Liver (tissue), 9 donors: Measurements from ENCODE around the gene PPP3CA. TPM values are rescaled to one million over a fixed set of nuclear protein-coding genes. Genes with fewer than 3 reads are reported as not detected.

Experiments
- DNase-seq: peaks from one replicate; pipeline ENCODE4 v3.0.0-alpha.2; 2017; ENCODE audit warnings: low spot score
- H3K27ac ChIP-seq, 2 donors: one replicate each; pipeline ENCODE4 v1.7.0; 2013; ENCODE audit warnings: inconsistent platforms in 2 of 2, low read length in 2 of 2, control low read depth in 1 of 2, low read depth in 1 of 2, mild to moderate bottlenecking in 1 of 2
- H3K27me3 ChIP-seq, 4 donors: one replicate each; pipeline versions ENCODE4 v1.6.1 to v1.7.0; 2013; ENCODE audit warnings: low read length in 3 of 4, inconsistent platforms in 1 of 4, mild to moderate bottlenecking in 1 of 4, moderate library complexity in 1 of 4; ENCODE audit not compliant: control insufficient read depth in 4 of 4, insufficient read depth in 4 of 4
- H3K36me3 ChIP-seq, 4 donors: one replicate each; pipeline versions ENCODE4 v1.6.1 to v1.7.0; 2013; ENCODE audit warnings: low read length in 3 of 4, mild to moderate bottlenecking in 3 of 4, low read depth in 1 of 4, moderate library complexity in 1 of 4; ENCODE audit not compliant: control insufficient read depth in 4 of 4, insufficient read depth in 3 of 4
- H3K4me1 ChIP-seq, 4 donors: one replicate each; pipeline versions ENCODE4 v1.6.1 to v1.7.0; 2013; ENCODE audit warnings: low read length in 3 of 4, mild to moderate bottlenecking in 3 of 4, moderate library complexity in 1 of 4; ENCODE audit not compliant: control insufficient read depth in 4 of 4, insufficient read depth in 4 of 4
- H3K4me3 ChIP-seq, 3 donors: one replicate each; pipeline versions ENCODE4 v1.6.1 to v1.7.0; 2013; ENCODE audit warnings: low read length in 3 of 3, control low read depth in 1 of 3, low read depth in 1 of 3, mild to moderate bottlenecking in 1 of 3
- H3K9ac ChIP-seq, 2 donors: one replicate each; pipeline ENCODE4 v1.7.0; 2013; ENCODE audit warnings: low read length in 2 of 2, mild to moderate bottlenecking in 2 of 2, moderate library complexity in 2 of 2, control low read depth in 1 of 2, low read depth in 1 of 2
- H3K9me3 ChIP-seq, 4 donors: one replicate each; pipeline versions ENCODE4 v1.6.1 to v1.7.0; 2013; ENCODE audit warnings: low read length in 3 of 4; ENCODE audit not compliant: control insufficient read depth in 4 of 4
- CTCF ChIP-seq: fragments of 150-350 bp; IDR thresholded peaks from 2 replicates; pipeline ENCODE4 v1.5.1; 2017; ENCODE audit warnings: improper control_type of control experiment, low read depth, low read length; ENCODE audit not compliant: missing input control
- EGR1 ChIP-seq, 2 donors: IDR thresholded peaks; 2 replicates each; pipeline ENCODE4 v1.6.1; 2016 to 2018; ENCODE audit warnings: antibody characterized with exemption in 2 of 2, low read depth in 2 of 2
- FOXA1 ChIP-seq: IDR thresholded peaks from 2 replicates; pipeline ENCODE4 v1.6.1; 2016; ENCODE audit warnings: antibody characterized with exemption
- FOXA2 ChIP-seq: IDR thresholded peaks from 2 replicates; pipeline ENCODE4 v1.6.1; 2016; ENCODE audit warnings: antibody characterized with exemption
- GABPA ChIP-seq, 2 donors: IDR thresholded peaks in 1 of 2; conservative IDR thresholded peaks in 1 of 2; 2 replicates each; pipeline ENCODE4 v1.6.1; 2016; ENCODE audit warnings: antibody characterized with exemption in 2 of 2, mild to moderate bottlenecking in 1 of 2, moderate library complexity in 1 of 2
- HNF4A ChIP-seq, 2 donors: conservative IDR thresholded peaks; 2 replicates each; pipeline ENCODE4 v1.6.1; 2016; ENCODE audit warnings: antibody characterized with exemption in 2 of 2, mild to moderate bottlenecking in 2 of 2
- HNF4G ChIP-seq: IDR thresholded peaks from 2 replicates; pipeline ENCODE4 v1.6.1; 2016; ENCODE audit warnings: antibody characterized with exemption
- JUND ChIP-seq, 2 donors: IDR thresholded peaks; 2 replicates each; pipeline ENCODE4 v1.6.1; 2016; ENCODE audit warnings: antibody characterized with exemption in 2 of 2
- MAX ChIP-seq: IDR thresholded peaks from 2 replicates; pipeline ENCODE4 v1.6.1; 2016; ENCODE audit warnings: antibody characterized with exemption
- NR2F2 ChIP-seq: IDR thresholded peaks from 2 replicates; pipeline ENCODE4 v1.6.1; 2016; ENCODE audit warnings: antibody characterized with exemption
- RAD21 ChIP-seq, 2 donors: IDR thresholded peaks; 2 replicates each; pipeline ENCODE4 v1.6.1; 2016; ENCODE audit warnings: antibody characterized with exemption in 2 of 2, mild to moderate bottlenecking in 2 of 2
- REST ChIP-seq: IDR thresholded peaks from 2 replicates; pipeline ENCODE4 v1.6.1; 2016; ENCODE audit warnings: antibody characterized with exemption, mild to moderate bottlenecking
- RXRA ChIP-seq, 2 donors: IDR thresholded peaks; 2 replicates each; pipeline ENCODE4 v1.6.1; 2017 to 2018; ENCODE audit warnings: antibody characterized with exemption in 2 of 2, mild to moderate bottlenecking in 1 of 2
- SP1 ChIP-seq: IDR thresholded peaks from 2 replicates; pipeline ENCODE4 v1.6.1; 2018; ENCODE audit warnings: antibody characterized with exemption, mild to moderate bottlenecking
- TAF1 ChIP-seq: conservative IDR thresholded peaks from 2 replicates; pipeline ENCODE4 v1.6.1; 2016; ENCODE audit warnings: antibody characterized with exemption, mild to moderate bottlenecking
- YY1 ChIP-seq: IDR thresholded peaks from 2 replicates; pipeline ENCODE4 v1.6.1; 2016; ENCODE audit warnings: antibody characterized with exemption, mild to moderate bottlenecking
- WGBS: extraction: QIAGEN DNeasy Blood & Tissue Kit; methylation state at CpG from one replicate; pipeline ENCODE4 v1.1.7; 2013; 5-methylcytosine and 5-hydroxymethylcytosine counted together
- polyA plus RNA-seq, 2 donors: library from polyadenylated mRNA; stranded (reverse) in 1 of 2; unstranded in 1 of 2; fragments of 200-250 nt in 1 of 2; fragments of >200 nt in 1 of 2; fragmentation: Nextera tagmentation in 1 of 2; extraction: Ambion mirVana in 1 of 2; gene quantifications; one replicate each; pipeline versions ENCODE4 v1.2.1 to v1.2.3, GENCODE V29; 2013 to 2015
- total RNA-seq, 2 donors: library from RNA; depleted of rRNA; stranded (reverse); fragments of >200 nt; gene quantifications; one replicate each; pipeline ENCODE4 v1.2.3, GENCODE V29; 2014
- TF ChIP-seq, protein P1 (sequence below): IDR thresholded peaks from 2 replicates; pipeline ENCODE4 v1.6.1; 2016; ENCODE audit warnings: antibody characterized with exemption
- TF ChIP-seq, protein P2 (sequence below): IDR thresholded peaks from 2 replicates; pipeline ENCODE4 v1.6.1; 2016; ENCODE audit warnings: antibody characterized with exemption
- donor health status: healthy.
- donor health status: healthy.
- donor health status: healthy.
- donor health status: healthy.
- donor health status: healthy.

The PPP3CA gene
- total and polyA plus RNA-seq, 4 donors, result 3.6 to 18.2 (median 14.2) TPM

DNA sequence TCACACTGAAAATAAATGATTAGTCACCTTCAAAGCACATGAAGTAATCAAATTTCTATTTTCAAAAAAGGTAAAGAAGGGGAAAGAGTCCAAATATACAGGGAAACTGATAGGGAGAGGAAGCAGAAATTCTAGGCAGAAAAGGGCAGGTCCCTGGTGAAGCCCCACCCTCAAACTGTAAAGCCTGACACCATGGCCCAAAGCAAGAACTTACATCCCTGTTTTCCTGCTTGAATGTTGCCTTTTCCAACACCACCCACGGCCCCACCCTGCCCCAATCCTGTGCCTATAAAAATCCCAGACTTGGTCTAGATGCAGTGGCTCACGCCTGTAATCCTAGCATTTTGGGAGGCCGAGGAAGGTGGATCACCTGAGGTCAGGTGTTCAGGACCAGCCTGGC is 361.8 kb downstream of the PPP3CA start:
- peaks cover 0 to 11% (median 7%) of the 10 kb centered on the region in 4 donors for H3K4me1 ChIP-seq
- TF ChIP-seq JUND (IDR thresholded peaks at IDR 0.05) (no peak), FOXA2 (no peak), CTCF (no peak), NR2F2 (no peak), FOXA1 (no peak), HNF4A (conservative IDR thresholded peaks at IDR 0.05) (no peak), SP1 (no peak), RXRA (IDR thresholded peaks at IDR 0.05) (no peak), YY1 (no peak), TAF1 (no peak), RAD21 (IDR thresholded peaks at IDR 0.05) (no peak), MAX (no peak), HNF4G (no peak), REST (no peak), GABPA (IDR thresholded peaks at IDR 0.05 in 1 of 2, conservative IDR thresholded peaks at IDR 0.05 in 1 of 2) (no peak), EGR1 (IDR thresholded peaks at IDR 0.05; ENCODE audit: low read depth in 2 of 2) (no peak)
- TF ChIP-seq, protein P1, sequence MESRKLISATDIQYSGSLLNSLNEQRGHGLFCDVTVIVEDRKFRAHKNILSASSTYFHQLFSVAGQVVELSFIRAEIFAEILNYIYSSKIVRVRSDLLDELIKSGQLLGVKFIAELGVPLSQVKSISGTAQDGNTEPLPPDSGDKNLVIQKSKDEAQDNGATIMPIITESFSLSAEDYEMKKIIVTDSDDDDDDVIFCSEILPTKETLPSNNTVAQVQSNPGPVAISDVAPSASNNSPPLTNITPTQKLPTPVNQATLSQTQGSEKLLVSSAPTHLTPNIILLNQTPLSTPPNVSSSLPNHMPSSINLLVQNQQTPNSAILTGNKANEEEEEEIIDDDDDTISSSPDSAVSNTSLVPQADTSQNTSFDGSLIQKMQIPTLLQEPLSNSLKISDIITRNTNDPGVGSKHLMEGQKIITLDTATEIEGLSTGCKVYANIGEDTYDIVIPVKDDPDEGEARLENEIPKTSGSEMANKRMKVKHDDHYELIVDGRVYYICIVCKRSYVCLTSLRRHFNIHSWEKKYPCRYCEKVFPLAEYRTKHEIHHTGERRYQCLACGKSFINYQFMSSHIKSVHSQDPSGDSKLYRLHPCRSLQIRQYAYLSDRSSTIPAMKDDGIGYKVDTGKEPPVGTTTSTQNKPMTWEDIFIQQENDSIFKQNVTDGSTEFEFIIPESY, result no peak
- TF ChIP-seq, protein P2, sequence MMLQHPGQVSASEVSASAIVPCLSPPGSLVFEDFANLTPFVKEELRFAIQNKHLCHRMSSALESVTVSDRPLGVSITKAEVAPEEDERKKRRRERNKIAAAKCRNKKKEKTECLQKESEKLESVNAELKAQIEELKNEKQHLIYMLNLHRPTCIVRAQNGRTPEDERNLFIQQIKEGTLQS, result no peak
- no peak for DNase-seq
- no peak overlapping the region for H3K9ac ChIP-seq
- H3K36me3 ChIP-seq, result no peaks in the 10 kb centered on the region
- no peak overlapping the region for H3K4me3 ChIP-seq
- H3K9me3 ChIP-seq, result no peaks in the 10 kb centered on the region
- H3K27me3 ChIP-seq, result no peaks in the 10 kb centered on the region
- H3K27ac ChIP-seq, result no peak overlapping the region
- 91% methylated on average over 3 of the region's 3 CpGs for WGBS
